HAP-1 (cell line): Measurements from ENCODE around the gene MBTPS1.

Experiments used
- DNase-seq, 2 experiments: peaks; one replicate each; pipeline ENCODE4 v3.0.0-alpha.2; 2016 to 2020; ENCODE audit warnings: low spot score in 2 of 2
- H3K27me3 ChIP-seq: fragments of 250-450 bp; sonication (Bioruptor Pico); 2 replicates; pipeline ENCODE4 v1.5.1; 2020; ENCODE audit warnings: low read depth, mild to moderate bottlenecking, moderate library complexity
- H3K36me3 ChIP-seq: fragments of 250-450 bp; sonication (Bioruptor Pico); replicated peaks from 2 replicates; pipeline ENCODE4 v1.5.1; 2020; ENCODE audit warnings: mild to moderate bottlenecking
- H3K4me1 ChIP-seq: fragments of 250-450 bp; sonication (Bioruptor Pico); 2 replicates; pipeline ENCODE4 v1.5.1; 2020; ENCODE audit warnings: mild to moderate bottlenecking
- H3K4me3 ChIP-seq: fragments of 250-450 bp; sonication (Bioruptor Pico); 2 replicates; pipeline ENCODE4 v1.5.1; 2020; ENCODE audit warnings: mild to moderate bottlenecking, moderate library complexity
- H3K9me3 ChIP-seq: fragments of 250-450 bp; sonication (Bioruptor Pico); 2 replicates; pipeline ENCODE4 v1.5.1; 2020; ENCODE audit warnings: mild to moderate bottlenecking, moderate library complexity
- in situ Hi-C: fragments of 300-500 bp; cut with MboI; formaldehyde crosslinking; loops from 3 replicates; pipeline ENCODE4 v1.14.3; 2020; ENCODE audit warnings: low sequenced_read_pairs, inconsistent platforms, mixed read lengths

The MBTPS1 gene

GRCh38 chr16:84105301-84105815 is 11.4 kb downstream of the MBTPS1 start:
- H3K27me3 ChIP-seq: no peaks in the 10 kb centered on the region
- H3K4me3 ChIP-seq: no peak overlapping the region
- in situ Hi-C loops: no loop called here
- peaks cover 5% of the 10 kb centered on the region; the same call in 1 of the 2 replicates for H3K36me3 ChIP-seq
- DNase-seq: no peak
- H3K9me3 ChIP-seq: no peaks in the 10 kb centered on the region; the same call in 1 of the 2 replicates
- H3K4me1 ChIP-seq: peaks cover 8% of the 10 kb centered on the region; the same call in 1 of the 2 replicates

- Histone ChIP-seq H3K36me3 (peaks cover 9% of the 10 kb centered on the region), H3K4me3 (no peak overlapping the region), H3K27me3 (no peaks in the 10 kb centered on the region), H3K4me1 (no peaks in the 10 kb centered on the region), H3K9me3 (no peaks in the 10 kb centered on the region; the same call in 1 of the 2 replicates)
- DNase-seq: no peak
- in situ Hi-C loops: no loop called here
Observed at GRCh38 chr16:84104231-84104630, 12.5 kb downstream of the MBTPS1 start.

- peaks cover 9% of the 10 kb centered on the region for H3K36me3 ChIP-seq
- no peak for DNase-seq
Observed at GRCh38 chr16:84103678-84104077, 13.1 kb downstream of the MBTPS1 start.

GRCh38 chr16:84098939-84099338 is 17.8 kb downstream of the MBTPS1 start:
- Histone ChIP-seq H3K4me1 (no peaks in the 10 kb centered on the region), H3K27me3 (no peaks in the 10 kb centered on the region), H3K36me3 (peaks cover 36% of the 10 kb centered on the region), H3K4me3 (no peak overlapping the region), H3K9me3 (no peaks in the 10 kb centered on the region; the same call in 1 of the 2 replicates)
- no peak for DNase-seq
- in situ Hi-C loops: no loop called here

More at GRCh38 chr16:84103678-84104077, 13.1 kb downstream of the MBTPS1 start:
- Histone ChIP-seq H3K9me3 (no peaks in the 10 kb centered on the region; the same call in 1 of the 2 replicates), H3K4me1 (no peaks in the 10 kb centered on the region), H3K27me3 (no peaks in the 10 kb centered on the region), H3K4me3 (no peak overlapping the region)
- in situ Hi-C loops: no loop called here

GRCh38 chr16:84096447-84097005 is 20.2 kb downstream of the MBTPS1 start:
- H3K4me3 ChIP-seq: no peak overlapping the region
- H3K9me3 ChIP-seq: no peaks in the 10 kb centered on the region
- in situ Hi-C loops: no loop called here
- no peak for DNase-seq
- H3K4me1 ChIP-seq: no peaks in the 10 kb centered on the region
- peaks cover 54% of the 10 kb centered on the region for H3K36me3 ChIP-seq
- H3K27me3 ChIP-seq: no peaks in the 10 kb centered on the region

- no peak for DNase-seq
- Histone ChIP-seq H3K9me3 (no peaks in the 10 kb centered on the region), H3K4me1 (no peaks in the 10 kb centered on the region), H3K36me3 (peaks cover 58% of the 10 kb centered on the region), H3K4me3 (no peak overlapping the region), H3K27me3 (no peaks in the 10 kb centered on the region)
- in situ Hi-C loops: no loop called here
Observed at GRCh38 chr16:84095466-84095865, 21.3 kb downstream of the MBTPS1 start.

GRCh38 chr16:84093879-84094270 is 22.9 kb downstream of the MBTPS1 start:
- no peaks in the 10 kb centered on the region for H3K4me1 ChIP-seq
- in situ Hi-C loops: no loop called here
- no peak for DNase-seq
- H3K36me3 ChIP-seq: peaks cover 64% of the 10 kb centered on the region
- H3K27me3 ChIP-seq: no peaks in the 10 kb centered on the region
- H3K9me3 ChIP-seq: no peaks in the 10 kb centered on the region
- no peak overlapping the region for H3K4me3 ChIP-seq

- no peak overlapping the region for H3K4me3 ChIP-seq
- H3K9me3 ChIP-seq: no peaks in the 10 kb centered on the region
- no peaks in the 10 kb centered on the region for H3K27me3 ChIP-seq
- no peak for DNase-seq
- no peaks in the 10 kb centered on the region for H3K4me1 ChIP-seq
- peaks cover 67% of the 10 kb centered on the region for H3K36me3 ChIP-seq
- in situ Hi-C loops: no loop called here
Observed at GRCh38 chr16:84093120-84093878, 23.4 kb downstream of the MBTPS1 start.

- Histone ChIP-seq H3K9me3 (no peaks in the 10 kb centered on the region), H3K27me3 (no peaks in the 10 kb centered on the region), H3K4me3 (no peak overlapping the region), H3K4me1 (no peaks in the 10 kb centered on the region), H3K36me3 (peaks cover 70% of the 10 kb centered on the region)
- no peak for DNase-seq
- in situ Hi-C loops: no loop called here
Observed at GRCh38 chr16:84091460-84091859, 25.3 kb downstream of the MBTPS1 start.

- H3K27me3 ChIP-seq: no peaks in the 10 kb centered on the region
- H3K4me1 ChIP-seq: no peaks in the 10 kb centered on the region
- in situ Hi-C loops: no loop called here
- DNase-seq: no peak
- no peak overlapping the region for H3K4me3 ChIP-seq
- no peaks in the 10 kb centered on the region for H3K9me3 ChIP-seq
- peaks cover 69% of the 10 kb centered on the region for H3K36me3 ChIP-seq
Observed at GRCh38 chr16:84090211-84090610, 26.5 kb downstream of the MBTPS1 start.

GRCh38 chr16:84088695-84089395 is 27.9 kb downstream of the MBTPS1 start:
- in situ Hi-C loops: loop anchor here (10.0 kb wide), 2 partner anchors 96 to 396 kb away; partner anchors contain the start of gene TAF1C
- Histone ChIP-seq H3K9me3 (no peaks in the 10 kb centered on the region), H3K4me1 (no peaks in the 10 kb centered on the region), H3K4me3 (no peak overlapping the region), H3K27me3 (no peaks in the 10 kb centered on the region), H3K36me3 (peaks cover 72% of the 10 kb centered on the region)
- DNase-seq: no peak

GRCh38 chr16:84087466-84088151 is 29.1 kb downstream of the MBTPS1 start:
- peaks cover 64% of the 10 kb centered on the region for H3K36me3 ChIP-seq
- no peak overlapping the region for H3K4me3 ChIP-seq
- H3K9me3 ChIP-seq: no peaks in the 10 kb centered on the region
- no peaks in the 10 kb centered on the region for H3K27me3 ChIP-seq
- in situ Hi-C loops: loop anchor here (10.0 kb wide), 2 partner anchors 97 to 397 kb away; partner anchors contain the start of gene TAF1C
- no peaks in the 10 kb centered on the region for H3K4me1 ChIP-seq
- no peak for DNase-seq

- H3K4me3 ChIP-seq: no peak overlapping the region
- H3K4me1 ChIP-seq: no peaks in the 10 kb centered on the region
- peaks cover 69% of the 10 kb centered on the region for H3K36me3 ChIP-seq
- no peaks in the 10 kb centered on the region for H3K9me3 ChIP-seq
- no peaks in the 10 kb centered on the region for H3K27me3 ChIP-seq
- in situ Hi-C loops: loop anchor here (10.0 kb wide), 2 partner anchors 98 to 398 kb away; partner anchors contain the start of gene TAF1C
- no peak for DNase-seq
Observed at GRCh38 chr16:84087001-84087400, 29.7 kb downstream of the MBTPS1 start.
